Neural progenitor cell (in vitro differentiated cells): ENCODE measurements around the gene COL25A1. TPM values are rescaled to one million over a fixed set of nuclear protein-coding genes. Genes with fewer than 3 reads are reported as not detected.

Experiments
- DNase-seq: peaks from one replicate; pipeline ENCODE4 v3.0.0-alpha.2; 2016; ENCODE audit warnings: low spot score
- H2AFZ ChIP-seq: fragments of 200-600 bp; sonication (generic); replicated peaks from 2 replicates; pipeline ENCODE4 v1.6.1; 2016; ENCODE audit warnings: antibody characterized with exemption
- H3F3A ChIP-seq: fragments of 200-600 bp; sonication (generic); 2 replicates; pipeline ENCODE4 v1.6.1; 2016; ENCODE audit warnings: antibody characterized with exemption, low read depth
- H3K27ac ChIP-seq: fragments of 200-600 bp; sonication (generic); 2 replicates; pipeline ENCODE4 v1.5.1; 2016; ENCODE audit warnings: mild to moderate bottlenecking
- H3K27me3 ChIP-seq: fragments of 200-600 bp; sonication (generic); 2 replicates; pipeline ENCODE4 v1.6.1; 2016; ENCODE audit warnings: mild to moderate bottlenecking, moderate library complexity
- H3K36me3 ChIP-seq: fragments of 200-600 bp; sonication (generic); 2 replicates; pipeline ENCODE4 v1.5.1; 2016
- H3K4me1 ChIP-seq: fragments of 200-600 bp; sonication (generic); 2 replicates; pipeline ENCODE4 v1.6.1; 2016; ENCODE audit warnings: mixed run types
- H3K4me2 ChIP-seq: fragments of 200-600 bp; sonication (generic); 2 replicates; pipeline ENCODE4 v1.6.1; 2016
- H3K4me3 ChIP-seq: fragments of 200-600 bp; sonication (generic); 2 replicates; pipeline ENCODE4 v1.5.1; 2016
- H3K79me2 ChIP-seq: fragments of 200-600 bp; sonication (generic); 2 replicates; pipeline ENCODE4 v1.6.1; 2016; ENCODE audit warnings: low read depth
- H3K9ac ChIP-seq: fragments of 200-600 bp; sonication (generic); 2 replicates; pipeline ENCODE4 v1.6.1; 2016
- H3K9me3 ChIP-seq: fragments of 200-600 bp; sonication (generic); 2 replicates; pipeline ENCODE4 v1.5.1; 2016; ENCODE audit warnings: low read depth
- H4K20me1 ChIP-seq: fragments of 200-600 bp; sonication (generic); 2 replicates; pipeline ENCODE4 v1.6.1; 2016; ENCODE audit warnings: low read depth
- H3K27ac Mint-ChIP-seq: 3 replicates; pipeline ENCODE4 v1.8.0; 2021; ENCODE audit warnings: mixed read lengths
- H3K27me3 Mint-ChIP-seq: 2 replicates; pipeline ENCODE4 v1.8.0; 2022; ENCODE audit warnings: low read depth, mild to moderate bottlenecking, inconsistent platforms, moderate library complexity, mixed read lengths; ENCODE audit not compliant: insufficient read depth
- H3K36me3 Mint-ChIP-seq: 3 replicates; pipeline ENCODE4 v1.8.0; 2021; ENCODE audit warnings: mixed read lengths
- H3K4me1 Mint-ChIP-seq: 3 replicates; pipeline ENCODE4 v1.8.0; 2021; ENCODE audit warnings: mixed read lengths
- H3K4me3 Mint-ChIP-seq: 3 replicates; pipeline ENCODE4 v1.8.0; 2021; ENCODE audit warnings: mild to moderate bottlenecking, moderate library complexity, mixed read lengths
- H3K9me3 Mint-ChIP-seq: 3 replicates; pipeline ENCODE4 v1.8.0; 2020; ENCODE audit warnings: mixed read lengths
- CTCF ChIP-seq: fragments of 200-600 bp; sonication (generic); IDR thresholded peaks from 2 replicates; pipeline ENCODE4 v1.5.1; 2017; ENCODE audit warnings: antibody characterized with exemption, mild to moderate bottlenecking
- EZH2 ChIP-seq: fragments of 200-600 bp; sonication (generic); IDR thresholded peaks from 2 replicates; pipeline ENCODE4 v1.6.1; 2017; ENCODE audit warnings: antibody characterized with exemption, mild to moderate bottlenecking, moderate library complexity
- EZH2phosphoT487 ChIP-seq: fragments of 200-600 bp; sonication (generic); IDR thresholded peaks from 2 replicates; pipeline ENCODE4 v1.6.1; 2017; ENCODE audit warnings: antibody characterized with exemption
- total RNA-seq: library from RNA; depleted of rRNA; stranded (reverse); fragments of >200 nt; gene quantifications from 2 replicates; pipeline ENCODE4 v1.2.3, GENCODE V29; 2015; ENCODE audit warnings: low replicate concordance

The COL25A1 gene
- total RNA-seq, 1 donor from 2014 or later = 1.3 TPM

- Histone ChIP-seq H3K27ac (no peak overlapping the region), H3K4me1 (no peaks in the 10 kb centered on the region), H3K27me3 (no peaks in the 10 kb centered on the region), H3K36me3 (no peaks in the 10 kb centered on the region), H2AFZ (no peak overlapping the region), H3F3A (no peaks in the 10 kb centered on the region), H4K20me1 (no peaks in the 10 kb centered on the region), H3K9me3 (no peaks in the 10 kb centered on the region), H3K79me2 (no peaks in the 10 kb centered on the region), H3K9ac (no peak overlapping the region), H3K4me3 (no peak overlapping the region), H3K4me2 (no peak overlapping the region)
- no peak overlapping the region for H3K27ac Mint-ChIP-seq
- no peaks in the 10 kb centered on the region for H3K36me3 Mint-ChIP-seq
- H3K4me3 Mint-ChIP-seq = no peak overlapping the region
- H3K9me3 Mint-ChIP-seq = no peaks in the 10 kb centered on the region
- H3K4me1 Mint-ChIP-seq = peaks cover 23% of the 10 kb centered on the region
- DNase-seq = no peak
- peaks cover 6% of the 10 kb centered on the region for H3K27me3 Mint-ChIP-seq
- TF ChIP-seq EZH2 (no peak), CTCF (no peak), EZH2phosphoT487 (no peak)
These were observed 128.1 kb downstream of the COL25A1 start for GRCh38 chr4:109174224-109174953.

GRCh38 chr4:109172301-109172700, 130.2 kb downstream of the COL25A1 start:
- H3K79me2 ChIP-seq = no peaks in the 10 kb centered on the region
- no peak overlapping the region for H3K4me3 Mint-ChIP-seq
- no peaks in the 10 kb centered on the region for H3K4me1 ChIP-seq
- no peak overlapping the region for H3K4me2 ChIP-seq
- TF ChIP-seq EZH2 (no peak), EZH2phosphoT487 (no peak), CTCF (no peak)
- no peak overlapping the region for H3K27ac Mint-ChIP-seq
- no peaks in the 10 kb centered on the region for H3K36me3 ChIP-seq
- peaks cover 2% of the 10 kb centered on the region for H3K27me3 Mint-ChIP-seq
- H4K20me1 ChIP-seq = no peaks in the 10 kb centered on the region
- H3K27me3 ChIP-seq = no peaks in the 10 kb centered on the region
- no peak overlapping the region for H3K27ac ChIP-seq
- H3K4me3 ChIP-seq = no peak overlapping the region
- H3K36me3 Mint-ChIP-seq = no peaks in the 10 kb centered on the region
- H3K4me1 Mint-ChIP-seq = peaks cover 19% of the 10 kb centered on the region
- no peaks in the 10 kb centered on the region for H3F3A ChIP-seq
- no peaks in the 10 kb centered on the region for H3K9me3 Mint-ChIP-seq
- H3K9ac ChIP-seq = no peak overlapping the region
- no peak for DNase-seq
- H2AFZ ChIP-seq = no peak overlapping the region
- no peaks in the 10 kb centered on the region for H3K9me3 ChIP-seq

- DNase-seq = no peak
- no peak overlapping the region for H2AFZ ChIP-seq
- no peak overlapping the region for H3K27ac ChIP-seq
- H4K20me1 ChIP-seq = no peaks in the 10 kb centered on the region
- peaks cover 21% of the 10 kb centered on the region for H3K4me1 Mint-ChIP-seq
- no peak for TF ChIP-seq CTCF
- TF ChIP-seq EZH2 = no peak
- TF ChIP-seq EZH2phosphoT487 = no peak
- H3K4me1 ChIP-seq = no peaks in the 10 kb centered on the region
- no peaks in the 10 kb centered on the region for H3K9me3 ChIP-seq
- H3K27me3 Mint-ChIP-seq = peaks cover 4% of the 10 kb centered on the region
- no peak overlapping the region for H3K4me3 Mint-ChIP-seq
- no peaks in the 10 kb centered on the region for H3K9me3 Mint-ChIP-seq
- H3K36me3 Mint-ChIP-seq = no peaks in the 10 kb centered on the region
- H3F3A ChIP-seq = no peaks in the 10 kb centered on the region
- no peak overlapping the region for H3K4me3 ChIP-seq
- H3K36me3 ChIP-seq = no peaks in the 10 kb centered on the region
- H3K27ac Mint-ChIP-seq = no peak overlapping the region
- no peak overlapping the region for H3K9ac ChIP-seq
- H3K4me2 ChIP-seq = no peak overlapping the region
- no peaks in the 10 kb centered on the region for H3K27me3 ChIP-seq
- no peaks in the 10 kb centered on the region for H3K79me2 ChIP-seq
These were observed 131.4 kb downstream of the COL25A1 start for GRCh38 chr4:109171070-109171469.
